Natural killer cell (primary cell): Measurements from ENCODE around the gene ARID3B. TPM values are rescaled to one million over a fixed set of nuclear protein-coding genes. Genes with fewer than 3 reads are reported as not detected.
A peak's percentile ranks its signal among the peaks of the same experiment; 100 is the strongest.
"Not testable (repeated sequence)": the region's sequence is repeated elsewhere in the genome, so short reads cannot be mapped to it uniquely, and the experiment has no call there.

Experiments used
- ATAC-seq, 3 donors: fragments of 150-1000 bp in 2 of 3; fragments of 200-7000 bp in 1 of 3; cut with Tn5 transposase; 1 replicate in 1 of 3; 2 replicates in 2 of 3; pipeline ENCODE4 v1.10.0; 2021; ENCODE audit warnings: mild to moderate bottlenecking in 2 of 3, moderate library complexity in 2 of 3
- DNase-seq, 2 donors: peaks; one replicate each; pipeline versions ENCODE4 v3.0.0 to v3.0.0-alpha.2; 2013 to 2021; ENCODE audit warnings: mixed read lengths in 1 of 2
- H3K27ac ChIP-seq: one replicate; pipeline ENCODE4 v1.5.1; 2013; ENCODE audit warnings: mild to moderate bottlenecking, low read length
- H3K27me3 ChIP-seq: one replicate; pipeline ENCODE4 v1.6.1; 2013; ENCODE audit warnings: low read length; ENCODE audit not compliant: control insufficient read depth, insufficient read depth
- H3K36me3 ChIP-seq: one replicate; pipeline ENCODE4 v1.6.1; 2013; ENCODE audit warnings: low read length; ENCODE audit not compliant: control insufficient read depth, insufficient read depth
- H3K4me1 ChIP-seq: one replicate; pipeline ENCODE4 v1.6.1; 2013; ENCODE audit warnings: low read length; ENCODE audit not compliant: control insufficient read depth, insufficient read depth
- H3K4me3 ChIP-seq: one replicate; pipeline ENCODE4 v1.5.1; 2013; ENCODE audit warnings: low read length
- H3K9me3 ChIP-seq: one replicate; pipeline ENCODE4 v1.6.1; 2013; ENCODE audit warnings: low read length; ENCODE audit not compliant: control insufficient read depth, insufficient read depth
- H3K27ac Mint-ChIP-seq, 2 donors: one replicate each; pipeline ENCODE4 v1.8.0; 2022; ENCODE audit warnings: mild to moderate bottlenecking in 2 of 2, mixed read lengths in 2 of 2, moderate library complexity in 1 of 2
- H3K27me3 Mint-ChIP-seq, 2 donors: one replicate each; pipeline ENCODE4 v1.8.0; 2022; ENCODE audit warnings: low read depth in 2 of 2, mixed read lengths in 2 of 2
- H3K36me3 Mint-ChIP-seq: one replicate; pipeline ENCODE4 v1.8.0; 2022; ENCODE audit warnings: mixed read lengths
- H3K4me1 Mint-ChIP-seq, 2 donors: one replicate each; pipeline ENCODE4 v1.8.0; 2022; ENCODE audit warnings: mixed read lengths in 2 of 2
- H3K4me3 Mint-ChIP-seq: one replicate; pipeline ENCODE4 v1.8.0; 2022; ENCODE audit warnings: mild to moderate bottlenecking, moderate library complexity, mixed read lengths
- H3K9me3 Mint-ChIP-seq, 2 donors: one replicate each; pipeline ENCODE4 v1.8.0; 2022; ENCODE audit warnings: mixed read lengths in 2 of 2
- CTCF ChIP-seq: fragments of 200-600 bp; IDR thresholded peaks from one replicate; pipeline ENCODE4 v1.8.0; 2022; ENCODE audit warnings: antibody characterized with exemption
- WGBS: methylation state at CpG from one replicate; pipeline ENCODE4 v1.1.7; 2013; ENCODE audit warnings: missing lambda C conversion rate; ENCODE audit not compliant: insufficient coverage; 5-methylcytosine and 5-hydroxymethylcytosine counted together
- intact Hi-C: fragments of 100-400 bp; cut with micrococcal nuclease; formaldehyde crosslinking; loops from one replicate; pipeline ENCODE4 v1.14.2; 2022
- total RNA-seq, 4 donors: library from RNA; stranded (reverse); fragments of 120-200 nt in 1 of 4; gene quantifications; one replicate each; pipeline versions ENCODE4 v1.2.3 to v1.2.4, GENCODE V29; 2013 to 2022

The ARID3B gene
- total RNA-seq, 3 donors from 2014 or later (not counting 1 experiment from before 2014, with no cell fraction given) = 56.4 to 59.2 (median 58.3) TPM

- Mint-ChIP-seq H3K4me1 (peaks cover 4 to 5% of the 10 kb centered on the region in 2 donors), H3K4me3 (no peak overlapping the region), H3K9me3 (no peaks in the 10 kb centered on the region), H3K36me3 (peaks cover 8% of the 10 kb centered on the region), H3K27ac (peak overlapping the region in 1 of 2 donors; percentile 20), H3K27me3 (no peaks in the 10 kb centered on the region)
- H3K4me3 ChIP-seq = no peak overlapping the region
- no peak for TF ChIP-seq CTCF
- H3K36me3 ChIP-seq = peaks cover 46% of the 10 kb centered on the region
- no peaks in the 10 kb centered on the region for H3K9me3 ChIP-seq
- WGBS = 95% methylated on average over 7 of the region's 7 CpGs
- intact Hi-C loops = no loop called here
- ATAC-seq (no peak), DNase-seq (no peak)
- peaks cover 5% of the 10 kb centered on the region for H3K4me1 ChIP-seq
- no peak overlapping the region for H3K27ac ChIP-seq
- no peaks in the 10 kb centered on the region for H3K27me3 ChIP-seq
These were observed 52.1 kb downstream of the ARID3B start for GRCh38 chr15:74593122-74593521.

DNA sequence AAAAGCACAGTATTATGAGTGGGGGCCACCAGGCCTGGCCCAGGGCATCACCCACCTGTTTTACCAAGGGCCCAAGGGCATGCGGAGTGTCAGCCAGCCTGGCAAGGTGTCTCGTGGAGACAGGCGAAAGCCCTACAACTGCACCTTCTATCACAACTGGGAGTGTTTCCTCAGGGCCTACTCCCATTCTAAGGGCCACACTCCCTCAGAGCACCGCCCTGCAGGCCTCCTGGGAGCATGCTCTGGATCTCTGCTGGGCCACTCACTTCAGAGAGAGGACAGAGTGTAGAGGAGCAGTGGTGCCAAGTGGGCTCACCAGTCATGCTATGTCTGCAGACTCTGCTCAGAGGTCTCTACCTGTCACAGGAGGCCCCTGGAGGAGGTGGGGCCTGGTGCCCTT, 53.4 kb downstream of the ARID3B start:
- H3K36me3 ChIP-seq = peaks cover 43% of the 10 kb centered on the region
- Mint-ChIP-seq H3K9me3 (no peaks in the 10 kb centered on the region), H3K27ac (no peak overlapping the region), H3K27me3 (no peaks in the 10 kb centered on the region), H3K36me3 (peaks cover 8% of the 10 kb centered on the region), H3K4me3 (no peak overlapping the region), H3K4me1 (peaks cover 16 to 18% of the 10 kb centered on the region in 2 donors)
- H3K27me3 ChIP-seq = no peaks in the 10 kb centered on the region
- WGBS = 96% methylated on average over 4 of the region's 4 CpGs
- peaks cover 16% of the 10 kb centered on the region for H3K4me1 ChIP-seq
- intact Hi-C loops = no loop called here
- TF ChIP-seq CTCF = no peak
- no peak overlapping the region for H3K4me3 ChIP-seq
- ATAC-seq (no peak), DNase-seq (no peak)
- H3K27ac ChIP-seq = no peak overlapping the region
- H3K9me3 ChIP-seq = no peaks in the 10 kb centered on the region

GRCh38 chr15:74595271-74595670, 54.3 kb downstream of the ARID3B start:
- H3K4me3 Mint-ChIP-seq = no peak overlapping the region
- no peak for TF ChIP-seq CTCF
- no peak overlapping the region for H3K4me3 ChIP-seq

GRCh38 chr15:74596736-74597135, 55.7 kb downstream of the ARID3B start:
- intact Hi-C loops = loop anchor here (5.0 kb wide), 1 partner anchor 54 kb away; the partner anchor contains the start of gene ARID3B
- not testable (repeated sequence) for H3K4me3 Mint-ChIP-seq, H3K9me3 ChIP-seq, H3K4me3 ChIP-seq, H3K27ac ChIP-seq, H3K36me3 Mint-ChIP-seq, DNase-seq, H3K27ac Mint-ChIP-seq, ATAC-seq, H3K9me3 Mint-ChIP-seq, H3K27me3 Mint-ChIP-seq, H3K27me3 ChIP-seq
- 96% methylated on average over 4 of the region's 11 CpGs for WGBS
- H3K4me1 Mint-ChIP-seq = peaks cover 16 to 18% of the 10 kb centered on the region in 2 donors
- Histone ChIP-seq H3K4me1 (peaks cover 22% of the 10 kb centered on the region), H3K36me3 (peaks cover 22% of the 10 kb centered on the region)

More at GRCh38 chr15:74595271-74595670, 54.3 kb downstream of the ARID3B start:
- peaks cover 22% of the 10 kb centered on the region for H3K4me1 ChIP-seq
- no peaks in the 10 kb centered on the region for H3K27me3 Mint-ChIP-seq
- no peaks in the 10 kb centered on the region for H3K9me3 ChIP-seq
- intact Hi-C loops = loop anchor here (5.0 kb wide), 1 partner anchor 53 kb away; the partner anchor contains the start of gene ARID3B
- H3K27me3 ChIP-seq = no peaks in the 10 kb centered on the region
- peaks cover 16 to 18% of the 10 kb centered on the region in 2 donors for H3K4me1 Mint-ChIP-seq
- H3K36me3 ChIP-seq = peaks cover 36% of the 10 kb centered on the region
- DNase-seq (no peak), ATAC-seq (no peak)
- no peak overlapping the region for H3K27ac Mint-ChIP-seq
- no peaks in the 10 kb centered on the region for H3K9me3 Mint-ChIP-seq
- peaks cover under 1% of the 10 kb centered on the region for H3K36me3 Mint-ChIP-seq
- 97% methylated on average over 5 of the region's 5 CpGs for whole genome bisulfite sequencing
- no peak overlapping the region for H3K27ac ChIP-seq

GRCh38 chr15:74597146-74597705, 56.2 kb downstream of the ARID3B start:
- not testable (repeated sequence) for H3K9me3 ChIP-seq, H3K36me3 Mint-ChIP-seq, H3K27me3 ChIP-seq, ATAC-seq, H3K4me3 ChIP-seq, H3K4me3 Mint-ChIP-seq, DNase-seq, H3K27me3 Mint-ChIP-seq, H3K9me3 Mint-ChIP-seq, H3K27ac ChIP-seq
- intact Hi-C loops = loop anchor here (5.0 kb wide), 1 partner anchor 55 kb away; the partner anchor contains the start of gene ARID3B
- WGBS = 95% methylated on average over 11 of the region's 16 CpGs
- H3K4me1 ChIP-seq = peaks cover 22% of the 10 kb centered on the region
- Mint-ChIP-seq H3K27ac (peak overlapping the region; percentile 96 to 97), H3K4me1 (peaks cover 16 to 18% of the 10 kb centered on the region in 2 donors)
- H3K36me3 ChIP-seq = peaks cover 17% of the 10 kb centered on the region
